DMS79 (cell line): ENCODE measurements around the gene IGSF1.

ENCODE experiments used
- DNase-seq: peaks from one replicate; lab custom pipeline; 2025; lab: John Stamatoyannopoulos, UW

The IGSF1 gene, protein sequence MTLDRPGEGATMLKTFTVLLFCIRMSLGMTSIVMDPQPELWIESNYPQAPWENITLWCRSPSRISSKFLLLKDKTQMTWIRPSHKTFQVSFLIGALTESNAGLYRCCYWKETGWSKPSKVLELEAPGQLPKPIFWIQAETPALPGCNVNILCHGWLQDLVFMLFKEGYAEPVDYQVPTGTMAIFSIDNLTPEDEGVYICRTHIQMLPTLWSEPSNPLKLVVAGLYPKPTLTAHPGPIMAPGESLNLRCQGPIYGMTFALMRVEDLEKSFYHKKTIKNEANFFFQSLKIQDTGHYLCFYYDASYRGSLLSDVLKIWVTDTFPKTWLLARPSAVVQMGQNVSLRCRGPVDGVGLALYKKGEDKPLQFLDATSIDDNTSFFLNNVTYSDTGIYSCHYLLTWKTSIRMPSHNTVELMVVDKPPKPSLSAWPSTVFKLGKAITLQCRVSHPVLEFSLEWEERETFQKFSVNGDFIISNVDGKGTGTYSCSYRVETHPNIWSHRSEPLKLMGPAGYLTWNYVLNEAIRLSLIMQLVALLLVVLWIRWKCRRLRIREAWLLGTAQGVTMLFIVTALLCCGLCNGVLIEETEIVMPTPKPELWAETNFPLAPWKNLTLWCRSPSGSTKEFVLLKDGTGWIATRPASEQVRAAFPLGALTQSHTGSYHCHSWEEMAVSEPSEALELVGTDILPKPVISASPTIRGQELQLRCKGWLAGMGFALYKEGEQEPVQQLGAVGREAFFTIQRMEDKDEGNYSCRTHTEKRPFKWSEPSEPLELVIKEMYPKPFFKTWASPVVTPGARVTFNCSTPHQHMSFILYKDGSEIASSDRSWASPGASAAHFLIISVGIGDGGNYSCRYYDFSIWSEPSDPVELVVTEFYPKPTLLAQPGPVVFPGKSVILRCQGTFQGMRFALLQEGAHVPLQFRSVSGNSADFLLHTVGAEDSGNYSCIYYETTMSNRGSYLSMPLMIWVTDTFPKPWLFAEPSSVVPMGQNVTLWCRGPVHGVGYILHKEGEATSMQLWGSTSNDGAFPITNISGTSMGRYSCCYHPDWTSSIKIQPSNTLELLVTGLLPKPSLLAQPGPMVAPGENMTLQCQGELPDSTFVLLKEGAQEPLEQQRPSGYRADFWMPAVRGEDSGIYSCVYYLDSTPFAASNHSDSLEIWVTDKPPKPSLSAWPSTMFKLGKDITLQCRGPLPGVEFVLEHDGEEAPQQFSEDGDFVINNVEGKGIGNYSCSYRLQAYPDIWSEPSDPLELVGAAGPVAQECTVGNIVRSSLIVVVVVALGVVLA (N-terminal part only)

DNA sequence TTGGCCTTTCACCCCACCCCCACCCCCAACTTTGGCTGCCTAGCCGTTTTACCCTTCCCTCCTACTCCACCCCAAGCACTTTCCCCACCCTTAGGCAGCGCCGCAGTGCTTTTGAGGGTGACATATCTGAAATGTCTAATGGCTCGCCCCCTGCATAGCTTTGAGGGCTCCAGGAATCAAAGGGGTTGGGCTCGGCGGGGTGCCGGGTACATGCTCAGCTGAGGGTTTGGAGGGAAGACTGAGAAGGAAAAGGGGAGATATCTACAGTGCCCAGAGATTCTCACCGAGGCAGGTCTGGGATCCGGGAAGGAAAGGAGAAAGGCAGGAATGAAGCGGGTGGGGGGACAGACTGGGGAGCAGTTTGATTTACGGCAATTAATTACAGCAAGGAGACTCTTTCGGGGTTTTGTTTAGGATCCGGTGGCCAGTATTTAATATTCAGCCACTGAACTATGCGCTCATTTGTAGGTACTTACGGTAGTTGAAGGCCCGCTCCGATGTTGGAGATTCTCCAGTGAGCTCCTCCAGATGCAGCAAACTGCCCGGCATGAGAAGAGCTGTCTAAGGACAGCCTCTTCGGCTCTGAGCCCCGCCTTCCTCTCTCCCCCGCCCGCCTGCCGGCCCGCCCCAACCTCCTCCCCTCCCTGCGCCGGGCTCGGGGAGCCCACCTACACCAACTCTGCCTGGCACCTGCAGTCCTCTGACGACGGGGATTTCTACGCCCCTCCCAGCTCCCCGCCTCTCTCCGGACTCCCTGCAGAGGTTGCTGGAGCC is at the start of gene IGSF1:
Gene IGSF1, minus strand, starts transcription at position 569 of the 774 bp plus-strand sequence. CDS start 2,632 bp downstream, outside the sequence.
- no peak for DNase-seq

DNA sequence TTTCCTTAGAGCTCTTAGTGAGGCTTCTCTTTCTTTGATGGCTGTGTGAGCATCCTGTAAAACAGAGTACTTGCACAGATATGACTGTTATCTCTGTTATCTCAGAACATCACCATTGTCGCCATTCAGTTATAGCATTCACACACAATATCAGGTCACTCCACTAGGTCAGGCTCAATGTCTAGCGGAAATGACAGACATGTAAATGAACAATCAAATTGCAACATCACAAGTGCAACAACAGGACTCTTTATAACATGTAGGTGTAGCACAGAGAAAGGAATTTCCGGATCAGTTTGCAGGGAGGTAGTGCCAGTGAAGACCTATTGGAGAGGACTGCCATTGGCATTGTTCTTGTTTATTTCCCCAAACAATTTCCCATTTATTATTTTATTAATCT is 43.2 kb upstream of the IGSF1 start:
- DNase-seq = no peak

DNA sequence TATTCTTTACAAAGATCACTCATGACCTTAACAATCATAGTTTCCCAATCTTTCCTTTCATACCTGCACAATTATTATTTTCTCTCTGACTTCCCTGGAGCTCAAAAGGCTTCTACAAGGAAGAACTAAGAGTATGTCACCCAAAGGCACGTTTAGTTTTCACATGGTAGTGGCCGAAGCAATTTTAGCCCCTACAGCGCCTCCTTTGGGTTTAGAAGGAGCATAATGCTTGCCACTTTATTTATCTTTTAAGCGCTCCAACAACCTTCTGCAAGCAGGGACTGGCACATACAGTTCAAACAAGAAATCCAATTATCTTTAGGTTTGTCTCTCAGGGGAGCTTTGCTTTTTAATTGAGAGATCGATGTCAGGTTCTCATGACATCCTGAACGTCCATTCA is 42.0 kb upstream of the IGSF1 start:
- no peak for DNase-seq

DNA sequence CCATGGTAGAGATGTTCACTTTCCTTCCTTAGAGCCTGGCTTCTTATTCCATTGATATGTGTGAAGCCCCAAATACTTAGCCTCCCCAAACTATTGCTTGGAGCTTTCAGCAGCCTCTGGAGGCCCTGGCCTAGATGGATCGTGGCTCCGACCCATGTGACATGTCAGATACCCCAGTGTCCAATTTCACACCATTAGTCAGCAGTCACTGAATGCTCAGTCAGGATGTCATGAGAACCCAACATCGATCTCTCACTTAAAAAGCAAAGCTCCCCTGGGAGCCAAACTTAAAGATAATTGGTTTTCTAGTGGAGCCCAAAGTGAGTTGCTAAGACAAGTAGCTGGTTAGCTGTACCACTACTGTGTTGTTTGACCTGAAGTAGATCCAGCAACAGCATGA is 41.6 kb upstream of the IGSF1 start:
- DNase-seq = no peak

DNA sequence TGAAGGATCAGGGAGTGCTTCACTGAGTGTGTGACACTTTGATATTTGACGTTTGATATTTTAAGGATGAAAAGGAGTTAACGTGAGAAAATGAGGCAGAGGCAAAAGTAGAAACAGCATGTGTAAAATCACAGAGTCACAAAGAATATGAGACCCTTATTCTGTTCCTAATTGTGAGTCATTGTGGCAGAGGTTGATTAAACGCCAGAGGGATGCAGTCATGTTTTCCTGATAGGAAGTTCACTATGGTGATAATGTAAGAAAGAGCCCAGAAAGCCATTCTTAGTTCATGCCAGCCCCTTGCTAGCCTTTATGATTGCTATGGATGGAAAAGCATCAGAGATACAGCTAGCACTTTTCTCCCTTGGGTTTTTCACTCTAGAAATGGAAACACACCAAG is 33.5 kb upstream of the IGSF1 start:
- DNase-seq = no peak

- DNase-seq = no peak
Observed at GRCh38 chrX:131317326-131317725, 28.2 kb upstream of the IGSF1 start.

GRCh38 chrX:131316260-131316659 is 27.2 kb upstream of the IGSF1 start:
- DNase-seq = no peak

GRCh38 chrX:131308980-131309379 is 19.9 kb upstream of the IGSF1 start:
- DNase-seq = no peak

- no peak for DNase-seq
Observed at GRCh38 chrX:131306601-131307000, 17.5 kb upstream of the IGSF1 start.

DNA sequence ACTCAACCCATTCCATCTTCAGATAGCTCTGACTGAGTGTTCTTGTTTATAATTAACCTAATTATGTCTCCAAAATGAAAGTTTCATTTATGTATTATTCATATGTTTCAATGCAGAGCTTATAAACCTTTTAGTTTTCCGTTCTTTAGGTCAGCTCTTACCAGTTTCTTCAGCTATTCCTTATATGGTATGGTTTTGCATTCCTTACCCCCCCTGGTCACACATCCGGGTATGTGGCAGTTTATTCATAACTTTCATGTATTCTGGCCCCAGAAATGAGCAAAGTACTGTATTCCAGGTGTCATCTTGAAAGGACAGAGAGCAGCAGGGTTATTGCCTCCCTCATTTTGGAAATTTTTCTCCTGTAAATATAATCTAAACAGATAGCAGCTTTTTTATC is 16.8 kb upstream of the IGSF1 start:
- DNase-seq = no peak

DNA sequence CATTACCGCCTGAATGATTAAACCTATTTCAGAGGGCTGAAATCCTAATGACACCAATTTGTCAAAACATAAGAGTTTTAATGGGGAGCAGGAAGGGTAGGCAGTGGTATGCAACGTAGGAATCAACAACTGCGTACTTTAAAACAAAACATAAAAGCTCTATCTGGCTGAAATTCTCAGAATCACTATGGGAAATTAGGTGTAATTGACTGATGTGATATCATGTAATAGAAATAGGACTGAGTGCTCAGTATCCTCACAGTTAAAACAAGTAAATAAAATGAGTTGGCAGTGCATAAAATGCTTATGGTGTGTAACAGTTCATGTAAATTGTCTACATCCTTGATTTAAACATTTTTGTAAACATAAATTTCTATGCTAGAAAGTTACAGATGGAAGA is 13.6 kb upstream of the IGSF1 start:
- DNase-seq = no peak

DNA sequence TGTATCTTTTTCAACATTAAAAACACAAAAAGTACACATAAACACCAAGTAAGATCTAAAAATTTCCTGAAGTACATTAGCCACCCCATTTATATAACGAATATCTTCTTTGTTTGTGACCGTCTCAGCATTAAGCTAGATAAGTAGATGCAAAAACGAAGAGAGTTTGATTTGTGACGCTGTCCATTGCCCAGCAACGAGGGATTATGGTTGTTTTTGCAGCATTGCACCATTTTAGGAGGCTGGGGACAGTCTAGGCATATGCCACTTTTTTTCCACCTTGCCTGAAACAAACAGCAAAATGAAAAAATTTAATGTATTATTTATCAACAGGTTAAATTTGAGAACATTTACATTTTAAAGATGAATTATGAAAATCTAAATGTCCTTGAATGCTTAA is 12.0 kb upstream of the IGSF1 start:
- no peak for DNase-seq

GRCh38 chrX:131298846-131299245 is 9.7 kb upstream of the IGSF1 start:
- DNase-seq = no peak

DNA sequence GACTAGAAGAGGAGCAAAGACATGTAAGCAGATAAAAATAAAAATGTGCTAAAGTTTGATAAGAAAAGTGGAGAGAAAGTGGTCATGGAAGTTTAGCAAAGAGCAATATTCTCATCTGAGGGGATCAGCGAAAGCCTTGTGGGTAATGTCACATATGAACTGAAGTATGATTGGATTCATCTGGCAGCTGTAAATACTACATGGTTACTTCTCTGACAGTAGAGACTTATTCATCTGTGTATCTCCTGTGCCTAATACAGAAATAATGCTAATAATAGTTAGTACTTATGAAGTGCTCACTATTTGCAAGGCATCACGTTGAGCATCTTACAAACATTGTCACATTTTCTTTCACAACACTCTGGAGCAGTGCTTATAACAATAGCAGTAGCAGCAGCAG is 8.9 kb upstream of the IGSF1 start:
- DNase-seq = no peak

DNA sequence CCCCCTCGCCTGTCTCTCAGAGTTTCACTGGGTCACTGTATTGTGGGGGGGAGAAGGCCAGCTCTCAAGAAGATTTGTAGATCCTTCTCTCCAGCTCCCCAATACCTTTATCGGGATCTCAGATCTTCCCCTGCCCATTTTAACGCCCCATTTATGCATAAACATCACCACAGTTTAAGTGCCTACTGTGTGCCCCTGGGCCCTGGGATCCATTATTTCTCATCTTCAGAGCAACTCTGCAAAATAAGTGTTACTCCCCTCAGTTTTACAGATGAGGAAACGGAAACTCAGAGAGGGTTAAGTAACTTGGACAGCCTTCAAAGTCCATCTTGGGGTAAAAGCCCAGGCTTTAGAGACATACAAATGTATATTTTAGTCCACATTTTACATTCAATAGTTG is 421 bp upstream of the IGSF1 start:
- no peak for DNase-seq

GRCh38 chrX:131288188-131288587 is 918 bp downstream of the IGSF1 start:
- no peak for DNase-seq

DNA sequence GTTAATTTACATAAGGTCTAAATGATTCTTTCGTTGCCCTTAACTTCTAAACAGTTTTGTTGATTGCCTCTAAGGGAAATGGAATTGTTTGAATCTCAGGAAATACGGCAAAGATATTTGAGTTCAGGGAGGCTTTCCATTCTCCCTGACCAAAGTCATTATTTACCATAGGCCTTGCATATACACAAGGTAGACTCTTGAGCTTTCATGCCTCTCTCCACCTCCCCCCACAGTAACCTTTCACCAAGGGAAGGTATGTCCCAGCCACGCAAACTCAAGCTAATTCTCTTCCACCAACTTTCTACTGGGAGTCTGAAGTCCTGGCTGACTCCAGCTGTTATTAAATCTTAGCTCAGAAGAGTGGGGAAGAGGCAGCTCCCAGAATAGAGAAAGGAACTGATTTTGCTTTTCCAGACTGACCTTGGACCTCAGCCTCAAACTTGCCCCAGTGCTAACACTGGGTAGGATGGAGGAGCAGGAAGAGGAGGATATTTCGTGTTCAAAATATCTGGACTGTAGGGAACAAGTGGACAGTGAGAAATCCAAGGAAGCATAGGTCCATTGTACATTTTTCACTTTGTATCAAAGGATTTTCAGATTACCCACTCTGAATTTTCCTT is 1.4 kb downstream of the IGSF1 start:
- no peak for DNase-seq

- no peak for DNase-seq
Observed at GRCh38 chrX:131279617-131280016, 9.5 kb downstream of the IGSF1 start.

GRCh38 chrX:131279197-131279596 is 9.9 kb downstream of the IGSF1 start:
- no peak for DNase-seq

GRCh38 chrX:131277543-131278136 is 11.5 kb downstream of the IGSF1 start:
- DNase-seq = no peak

GRCh38 chrX:131273011-131273410 is 16.1 kb downstream of the IGSF1 start:
- no peak for DNase-seq
